Putamen (tissue), 1 donor: ENCODE data around the gene MED15.
"Not testable (repeated sequence)": the region's sequence is repeated elsewhere in the genome, so short reads cannot be mapped to it uniquely, and the experiment has no call there.

ENCODE experiments used
- DNase-seq: peaks from one replicate; pipeline ENCODE4 v3.0.0-alpha.2; 2016; ENCODE audit warnings: low spot score

The MED15 gene

DNA sequence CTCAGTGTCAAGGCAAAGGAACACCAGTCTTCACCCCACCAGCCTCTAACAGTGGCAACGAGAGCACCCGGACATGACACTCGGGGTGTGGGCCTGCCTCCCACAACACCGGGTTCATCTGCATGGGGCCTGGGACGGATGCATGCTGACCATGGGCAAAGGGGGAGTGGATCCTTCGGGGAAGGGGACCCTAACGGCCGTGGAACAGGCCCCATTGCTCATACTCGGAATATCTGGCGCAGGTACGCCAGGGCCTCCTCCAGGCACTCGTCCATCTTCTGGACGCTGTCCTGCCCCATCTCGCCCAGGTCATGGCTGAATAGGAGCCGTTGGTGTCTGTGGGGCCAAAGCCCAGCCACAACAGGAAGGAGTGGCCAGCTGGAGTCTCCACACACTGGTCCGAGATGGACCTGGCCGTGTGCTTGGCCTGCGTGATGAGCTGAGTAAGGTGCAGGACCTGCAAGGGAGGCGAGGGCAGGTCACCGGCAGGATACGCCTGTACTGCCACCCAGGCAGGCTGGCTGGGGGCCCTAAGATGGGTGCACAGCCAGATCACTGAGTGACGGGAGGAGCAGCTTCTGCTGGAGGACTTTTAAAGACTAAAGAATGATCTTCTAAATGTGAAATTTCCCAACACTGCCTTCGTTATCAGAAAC, 96.8 kb downstream of the MED15 start:
- no peak for DNase-seq

DNA sequence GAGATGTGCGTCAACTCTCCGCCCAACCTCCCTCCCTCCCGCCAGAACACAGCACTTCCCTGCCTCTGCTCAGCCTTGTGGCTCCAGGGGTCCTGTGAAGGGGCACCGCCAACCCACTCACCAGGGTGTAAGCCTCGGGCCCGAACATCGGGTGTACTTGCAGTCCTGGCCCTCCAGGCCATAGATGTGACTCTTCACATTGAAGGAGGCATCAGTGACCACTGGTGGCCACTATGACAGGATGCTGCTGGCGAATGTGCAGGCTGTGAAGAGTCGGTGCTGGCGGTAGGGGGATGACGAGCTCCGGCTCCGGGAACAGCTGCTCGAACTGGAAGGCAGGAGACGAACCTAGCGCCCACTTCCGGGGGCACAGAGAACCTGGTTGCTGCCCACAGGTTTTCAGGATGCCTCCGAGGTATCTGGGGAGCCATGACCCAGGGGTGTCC, 97.4 kb downstream of the MED15 start:
- no peak for DNase-seq

DNA sequence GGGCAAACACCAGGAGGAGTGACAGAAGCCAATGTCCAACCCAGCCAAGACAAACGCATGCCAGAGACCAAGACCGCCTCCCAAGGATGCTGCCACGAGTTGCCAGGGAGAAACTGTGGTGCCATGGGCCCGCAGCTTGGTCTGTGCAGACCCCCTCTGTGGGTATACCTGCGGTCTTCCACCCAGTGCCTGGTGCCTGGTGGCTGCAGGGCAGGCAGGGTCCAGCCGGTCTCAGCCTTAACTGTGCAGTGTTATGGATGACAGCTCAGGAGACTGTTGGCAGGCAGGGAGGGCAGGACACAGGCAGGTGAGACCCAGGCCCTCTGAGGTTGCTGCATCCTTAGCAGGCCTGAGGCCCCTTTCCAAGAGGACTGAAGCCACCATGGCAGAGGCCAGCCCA, 97.9 kb downstream of the MED15 start:
- DNase-seq = no peak

DNA sequence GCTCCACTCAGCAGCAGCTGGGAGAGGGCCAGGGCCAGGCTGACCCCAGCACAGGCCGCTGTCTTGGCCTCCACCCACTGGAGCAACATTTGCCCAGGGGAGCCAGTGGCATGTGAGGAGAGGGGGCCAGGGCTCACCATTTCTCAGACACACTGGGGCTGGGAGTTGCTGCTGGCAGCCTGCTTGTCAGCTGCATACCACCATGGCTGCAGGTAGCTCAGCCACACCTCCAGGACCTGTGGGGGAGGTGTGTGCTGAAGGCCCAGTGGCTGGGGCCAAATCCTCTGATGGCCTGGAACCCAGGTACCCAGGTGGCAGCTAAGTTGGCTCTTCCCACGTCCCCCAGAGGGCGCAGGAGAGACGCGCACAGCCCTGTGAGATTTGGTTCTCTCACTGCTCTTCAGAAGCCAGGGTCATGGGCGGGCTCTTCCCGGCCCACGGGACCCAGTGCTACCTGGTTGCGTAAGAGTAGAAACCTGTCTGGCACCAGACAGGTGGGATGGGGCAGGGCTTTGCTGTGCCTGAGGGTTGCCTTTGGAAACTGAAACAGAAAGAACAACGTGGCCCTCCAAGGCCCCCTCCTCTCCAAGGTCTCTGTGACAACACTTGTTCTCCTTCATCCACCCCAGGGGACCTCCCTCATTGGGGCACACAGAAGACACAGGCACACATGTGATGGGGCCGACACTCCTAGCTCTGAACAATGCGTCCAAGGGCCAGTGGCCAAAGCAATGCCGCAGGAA, 98.8 kb downstream of the MED15 start:
- peak; percentile 21 for DNase-seq

DNA sequence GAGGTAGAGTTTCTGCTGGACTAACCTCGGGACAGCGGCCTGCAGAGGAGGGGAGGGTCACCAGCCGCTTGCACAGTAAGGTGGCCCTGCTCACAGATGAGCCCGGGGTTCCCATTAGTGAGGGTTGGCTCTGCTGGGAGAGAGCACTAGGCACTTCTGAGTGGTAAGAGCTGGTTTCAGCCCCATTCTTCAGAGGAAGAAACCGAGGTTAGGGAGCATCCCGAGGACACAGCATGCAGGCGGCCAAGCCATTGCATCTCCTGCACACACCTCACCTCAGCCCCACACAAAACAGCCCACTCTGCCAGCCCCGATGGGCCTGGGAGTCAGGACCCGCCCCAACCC, 99.3 kb downstream of the MED15 start:
- DNase-seq = no peak

DNA sequence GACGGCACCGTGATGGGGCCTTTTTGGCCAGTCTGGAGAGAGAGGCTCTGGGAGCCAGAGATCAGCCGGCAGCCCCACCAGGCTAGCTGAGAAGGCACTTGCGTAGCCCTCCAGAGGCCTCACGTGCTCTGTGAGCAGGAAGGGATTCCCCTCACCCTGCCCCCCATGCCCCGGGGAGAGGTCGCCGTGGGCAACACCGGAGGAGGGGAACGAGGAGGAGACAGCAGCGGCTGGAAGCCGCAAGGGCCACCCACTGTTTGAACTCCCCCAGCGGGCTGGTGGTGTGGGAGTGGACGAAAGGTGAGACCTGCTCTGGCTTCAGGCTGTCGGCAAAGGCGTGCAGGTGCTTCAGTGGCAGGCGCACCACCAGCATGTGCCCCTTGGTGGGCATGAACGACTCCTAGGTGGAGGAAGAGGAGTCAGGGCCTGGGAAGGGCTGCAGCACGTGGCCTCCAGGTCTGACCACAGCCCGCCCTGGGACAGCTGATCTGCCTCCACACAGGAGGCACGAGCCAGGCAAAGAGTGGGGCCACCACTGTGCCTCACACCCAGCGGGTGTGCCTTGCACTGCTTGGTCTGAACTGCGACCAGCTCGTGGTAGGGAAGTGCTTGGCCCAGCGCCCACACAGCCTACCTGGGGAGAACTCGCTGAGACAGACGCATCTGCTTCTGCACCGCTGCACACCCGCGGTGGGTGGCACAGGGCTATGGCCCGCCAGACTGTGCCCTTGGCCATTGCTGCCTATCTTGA, 99.9 kb downstream of the MED15 start:
- DNase-seq = no peak

DNA sequence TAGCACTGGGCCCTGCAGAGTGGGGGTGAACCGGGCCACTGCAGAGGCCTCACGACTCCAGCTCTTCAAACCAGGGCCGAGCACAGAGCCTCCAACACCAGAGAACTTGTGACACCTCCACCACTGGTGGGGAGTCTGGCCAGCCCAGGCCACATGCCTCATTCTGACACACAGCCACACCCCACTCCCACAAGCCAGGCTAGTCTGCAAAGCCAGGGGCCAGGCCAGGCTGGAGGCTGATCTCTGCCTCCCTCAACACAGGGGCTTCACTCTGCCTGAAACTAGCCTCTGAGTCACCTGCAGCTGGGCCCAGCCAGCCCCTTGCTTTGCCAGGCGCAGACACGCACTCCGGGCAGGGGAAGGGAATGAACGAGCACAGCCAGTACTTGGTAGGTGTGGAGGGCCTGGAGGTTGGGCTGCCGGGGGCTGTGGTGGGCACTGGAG, 102.9 kb downstream of the MED15 start:
- DNase-seq = no peak

DNA sequence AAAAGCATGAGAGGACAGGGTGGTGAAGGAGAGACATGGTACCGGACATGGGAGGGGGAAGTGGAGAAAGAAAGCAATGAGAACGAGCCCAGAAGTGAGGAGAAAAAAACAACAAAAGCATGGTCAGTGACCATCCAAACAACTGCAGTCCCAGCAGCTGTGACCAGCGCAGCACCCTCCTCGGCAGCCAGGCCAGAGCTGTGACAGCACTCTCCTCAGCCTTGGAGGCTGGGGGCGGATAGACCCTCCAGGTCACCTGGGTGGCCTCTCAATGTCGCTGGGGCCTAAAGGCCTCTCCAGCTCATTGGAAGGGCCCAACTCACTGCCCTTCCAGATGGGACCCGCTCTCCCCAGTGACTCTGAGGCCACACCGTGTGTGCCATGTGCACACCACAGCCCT, 103.3 kb downstream of the MED15 start:
- no peak for DNase-seq

DNA sequence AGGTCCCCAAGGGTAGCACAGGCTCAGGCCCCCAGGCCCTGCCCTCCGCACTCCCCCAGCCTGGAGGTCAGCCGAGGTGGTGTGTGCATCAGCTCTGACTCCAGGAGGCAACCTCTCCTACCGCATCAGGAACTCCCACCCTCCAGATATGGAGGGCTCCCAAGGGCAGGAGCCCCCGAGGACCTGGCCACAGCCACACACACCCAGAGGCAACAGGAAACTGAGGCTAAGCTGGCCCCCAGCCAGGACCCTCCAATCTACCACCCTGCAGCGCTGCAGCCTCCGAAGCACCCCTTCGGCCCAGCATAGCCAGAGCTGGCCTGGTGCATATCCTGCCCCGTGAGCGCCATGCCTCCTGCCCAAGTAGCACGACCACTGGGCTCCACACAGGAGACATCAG, 104.0 kb downstream of the MED15 start:
- DNase-seq = no peak

DNA sequence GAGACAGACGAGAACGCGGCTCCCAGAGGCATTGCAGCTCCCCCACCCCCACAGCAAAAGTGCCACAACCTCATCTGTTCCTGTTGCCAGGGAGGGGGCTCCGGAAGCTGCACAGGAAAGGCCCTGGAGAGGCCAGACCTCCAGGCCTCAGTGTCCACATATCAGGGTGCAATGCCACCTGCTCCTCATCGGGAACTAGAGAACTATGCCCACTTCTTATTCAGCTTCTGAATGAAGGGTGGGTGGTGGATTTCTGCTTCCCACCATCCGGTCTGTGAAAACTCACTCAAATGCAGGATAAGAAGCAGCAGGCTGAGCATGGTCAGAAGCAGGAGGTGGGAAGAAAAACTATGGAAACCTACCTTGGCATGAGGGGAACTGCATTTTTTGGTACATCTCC, 105.9 kb downstream of the MED15 start:
- no peak for DNase-seq

DNA sequence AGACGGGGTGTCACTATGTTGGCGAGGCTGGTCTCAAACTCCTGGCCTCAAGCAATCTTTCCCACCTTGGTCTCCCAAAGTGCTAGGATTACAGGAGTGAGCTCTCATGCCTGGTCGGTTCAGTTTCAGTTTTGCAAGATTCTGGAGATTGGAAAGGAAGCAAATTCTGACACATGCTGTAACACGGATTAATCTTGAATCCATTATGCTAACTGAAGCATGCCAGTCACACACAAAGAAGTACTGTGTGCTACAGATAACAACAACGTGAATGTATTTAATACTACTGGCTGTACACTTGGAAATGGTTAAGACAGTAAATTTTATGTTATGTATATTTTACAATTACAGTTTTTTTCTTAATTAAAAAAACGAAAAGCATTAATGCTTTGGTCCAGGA, 107.6 kb downstream of the MED15 start:
- no peak for DNase-seq

DNA sequence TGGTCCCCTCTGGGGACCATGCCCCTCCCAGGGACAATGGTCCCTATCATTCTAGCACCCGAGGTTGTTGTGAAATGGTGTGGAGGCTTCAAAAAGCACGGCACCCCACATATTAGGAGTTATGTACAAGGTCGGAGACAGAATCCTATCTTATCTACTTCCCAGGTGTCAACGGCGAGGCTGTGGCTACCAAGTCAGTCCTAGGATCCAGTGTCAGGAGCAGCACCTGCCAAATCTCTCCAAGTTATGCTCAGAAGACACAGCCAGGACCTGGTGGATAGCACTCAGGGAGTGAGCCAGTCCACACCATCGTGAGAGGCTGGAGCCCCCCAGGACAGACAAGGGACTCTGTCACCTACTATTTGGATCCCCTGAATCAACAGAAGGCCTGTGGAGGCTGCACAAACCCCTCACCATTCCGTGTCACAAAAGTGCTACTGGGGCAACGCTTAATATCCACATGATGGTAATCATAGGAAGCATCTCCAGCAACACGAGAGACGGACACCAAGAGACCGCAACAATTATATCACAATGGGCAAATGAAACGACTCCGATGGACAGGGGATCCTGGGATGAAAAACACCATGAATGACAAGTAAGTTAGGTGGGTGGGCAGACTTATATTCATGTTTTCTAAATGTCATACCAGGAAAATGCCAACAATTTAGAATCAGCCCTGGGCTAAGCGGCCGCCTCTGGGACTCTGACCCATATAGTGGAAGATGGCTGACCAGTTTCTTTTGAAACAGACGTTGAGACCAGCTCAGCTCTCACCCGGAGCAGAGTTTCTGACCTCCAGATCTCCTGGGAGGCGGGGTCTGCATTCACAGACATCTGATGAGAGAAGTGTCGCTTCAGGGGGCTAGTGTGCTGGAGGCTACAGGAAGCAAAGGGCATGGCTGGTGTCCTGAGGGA, 108.4 kb downstream of the MED15 start:
- no peak for DNase-seq

DNA sequence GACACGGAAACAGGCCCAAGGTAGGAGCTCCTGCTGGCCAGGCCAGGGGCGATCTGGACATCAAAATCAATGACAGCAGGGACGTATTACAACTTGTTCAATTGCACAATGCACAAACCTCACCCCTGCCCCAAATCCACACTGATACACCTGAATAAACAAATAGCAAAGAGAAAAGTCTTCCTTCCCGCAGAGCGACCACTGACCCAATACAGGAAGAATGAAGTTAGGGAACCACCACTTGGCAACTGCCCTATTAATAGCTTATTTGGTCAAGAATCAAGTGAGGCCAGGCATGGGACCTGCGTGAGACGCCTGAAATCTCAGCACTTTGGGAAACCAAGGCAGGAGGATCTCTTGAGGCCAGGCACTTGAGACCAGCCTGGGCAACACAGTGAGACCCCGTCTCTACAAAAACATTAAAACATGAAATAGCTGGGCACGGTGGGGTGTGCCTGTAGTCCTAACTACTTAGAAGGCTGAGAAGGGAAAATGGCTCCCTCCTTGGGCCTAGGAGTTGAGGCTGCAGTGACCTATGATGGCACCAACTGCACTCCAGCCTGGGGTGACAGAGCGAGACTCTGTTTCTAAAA, 109.1 kb downstream of the MED15 start:
- no peak for DNase-seq

DNA sequence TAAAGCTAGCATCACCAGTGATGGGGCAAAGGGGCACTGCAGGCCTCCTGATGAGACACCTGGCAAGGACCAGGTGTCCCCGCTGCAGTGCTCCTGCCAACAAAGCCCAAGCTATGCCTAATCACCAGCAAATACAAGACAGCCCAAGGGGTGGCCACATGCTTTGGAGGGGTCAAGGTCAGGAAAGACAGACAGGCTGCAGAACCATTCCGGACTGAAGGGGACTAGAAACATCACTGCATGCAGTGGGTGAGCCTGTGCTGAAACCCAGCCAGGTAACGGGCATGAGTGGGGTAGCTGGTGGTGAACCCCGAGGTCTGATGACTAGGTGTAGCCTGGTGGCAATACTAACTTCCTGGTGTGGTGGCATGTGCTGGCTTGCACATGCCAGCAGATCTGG, 111.1 kb downstream of the MED15 start:
- no peak for DNase-seq

DNA sequence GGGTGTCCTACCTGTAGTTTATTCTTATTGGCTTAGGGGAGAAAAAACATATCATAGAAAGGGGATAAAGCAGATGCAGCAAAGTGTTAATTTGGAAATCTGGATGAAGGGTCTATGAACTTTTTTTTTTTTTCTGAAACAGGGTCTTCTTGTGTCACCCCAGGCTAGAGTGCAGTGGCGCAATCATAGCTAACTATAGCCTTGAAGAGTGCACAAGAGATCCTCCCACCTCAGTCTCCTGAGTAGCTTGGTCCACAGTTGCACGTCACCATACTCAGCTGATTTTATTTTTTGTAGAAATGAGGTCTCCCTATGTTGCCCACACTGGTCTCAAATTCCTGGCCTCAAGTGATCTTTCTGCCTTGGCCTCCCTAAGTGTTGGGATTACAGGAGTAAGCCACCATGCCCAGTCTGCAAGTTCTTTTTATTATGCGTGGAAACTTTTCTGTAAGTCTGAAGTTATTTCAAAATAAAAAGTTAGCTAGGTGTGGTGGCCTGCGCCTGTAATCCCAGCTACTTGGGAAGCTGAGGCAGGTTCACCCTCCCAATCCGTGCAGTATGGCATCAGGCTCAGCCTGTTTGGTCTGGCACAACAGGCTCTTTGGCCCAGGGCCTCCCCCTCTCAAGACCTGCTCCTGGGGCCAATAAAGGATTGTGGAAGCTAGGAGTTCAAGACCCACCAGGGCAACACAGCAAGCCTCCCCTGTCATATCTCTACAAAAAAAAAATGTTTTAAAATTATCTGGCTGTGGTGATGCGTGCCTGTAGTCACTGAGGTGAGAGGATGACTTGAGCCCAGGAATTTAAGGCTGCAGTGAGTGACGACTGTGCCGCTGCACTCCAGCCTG, 111.9 kb downstream of the MED15 start:
- DNase-seq = no peak

DNA sequence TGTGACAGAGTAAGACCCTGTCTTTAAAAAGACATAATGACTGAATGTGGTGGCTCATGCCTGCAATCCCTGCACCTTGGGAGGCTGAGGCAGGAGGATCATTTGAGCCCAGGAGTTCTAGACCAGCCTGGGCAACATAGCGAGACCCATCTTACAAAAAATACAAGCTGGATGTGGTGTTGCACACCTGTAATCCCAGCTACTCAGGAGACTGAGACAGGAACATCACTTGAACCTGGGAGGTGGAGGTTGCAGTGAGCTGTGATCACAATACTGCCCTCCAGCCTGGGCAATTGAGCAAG, 112.4 kb downstream of the MED15 start:
- DNase-seq = not testable (repeated sequence)

DNA sequence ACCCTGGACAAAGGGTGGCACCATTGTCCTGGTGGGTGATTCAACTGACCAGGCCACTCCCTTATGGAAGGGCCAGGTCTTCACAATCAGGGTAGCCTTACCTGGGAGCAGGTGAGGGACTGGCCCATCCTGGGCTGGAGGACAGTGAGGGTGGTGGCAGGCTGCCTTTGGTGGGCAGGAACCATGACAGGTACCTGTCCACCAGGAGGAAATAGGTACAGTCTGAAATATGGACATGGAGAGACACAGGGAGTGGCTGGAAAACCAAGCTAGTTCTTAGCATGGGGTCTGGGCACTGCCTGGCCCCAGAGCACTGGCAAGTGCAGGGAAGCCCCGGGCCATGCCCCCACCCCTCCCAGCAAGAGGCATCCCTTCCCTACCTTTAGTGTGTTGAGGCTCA, 113.8 kb downstream of the MED15 start:
- DNase-seq = no peak

DNA sequence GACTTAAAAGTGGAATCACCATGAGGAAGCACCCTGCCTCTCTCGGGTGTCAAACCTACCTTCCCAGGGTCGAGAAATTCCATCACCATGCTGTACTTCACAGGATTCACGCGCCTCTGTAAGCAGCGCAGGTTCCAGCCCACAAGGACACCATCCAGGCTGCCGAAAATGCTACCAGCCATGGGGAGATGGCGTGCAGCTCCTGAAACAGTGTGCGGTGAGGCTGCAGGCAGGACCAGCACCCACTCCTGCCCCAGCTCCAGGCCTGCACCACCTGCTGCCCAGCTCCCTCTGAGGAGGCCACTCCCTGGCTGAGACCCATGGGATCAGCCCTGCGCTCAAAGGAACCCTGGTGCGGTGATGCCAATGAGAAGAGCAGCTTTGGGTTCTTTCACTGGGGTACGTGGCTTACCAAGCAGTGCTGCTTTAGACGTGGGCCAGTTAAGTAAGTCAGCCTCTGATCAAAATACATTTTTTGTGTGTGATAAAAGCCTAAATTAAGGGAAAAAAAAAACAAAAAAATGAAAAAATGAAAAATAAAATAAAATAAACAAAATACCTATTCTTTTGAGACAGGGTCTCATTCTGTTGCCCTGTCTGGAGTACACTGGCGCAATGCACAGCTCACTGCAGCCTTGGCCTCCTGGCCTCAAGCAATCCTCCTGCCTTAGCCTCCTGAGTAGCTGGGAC, 115.4 kb downstream of the MED15 start:
- no peak for DNase-seq

DNA sequence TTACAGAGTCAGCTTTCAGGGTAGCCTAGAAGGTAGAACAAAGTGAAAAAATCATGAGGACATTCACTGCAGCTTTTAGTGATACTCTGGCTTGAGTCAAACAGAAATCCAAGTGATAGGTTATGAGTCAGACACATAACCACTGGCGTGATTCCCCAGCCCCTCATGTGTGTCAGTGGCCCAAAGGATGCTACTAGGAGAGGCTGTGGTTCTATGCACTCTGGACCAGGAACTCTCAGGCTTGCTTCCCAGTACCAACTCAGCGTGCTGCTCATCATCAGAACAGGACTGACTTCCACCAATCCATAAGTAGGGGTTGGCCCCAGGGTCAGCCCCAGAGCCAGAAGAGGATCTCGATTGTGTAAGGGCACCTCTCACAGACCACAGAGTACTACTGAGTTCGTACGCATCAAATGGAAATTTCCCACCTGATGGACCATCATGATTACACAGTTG, 116.8 kb downstream of the MED15 start:
- no peak for DNase-seq

DNA sequence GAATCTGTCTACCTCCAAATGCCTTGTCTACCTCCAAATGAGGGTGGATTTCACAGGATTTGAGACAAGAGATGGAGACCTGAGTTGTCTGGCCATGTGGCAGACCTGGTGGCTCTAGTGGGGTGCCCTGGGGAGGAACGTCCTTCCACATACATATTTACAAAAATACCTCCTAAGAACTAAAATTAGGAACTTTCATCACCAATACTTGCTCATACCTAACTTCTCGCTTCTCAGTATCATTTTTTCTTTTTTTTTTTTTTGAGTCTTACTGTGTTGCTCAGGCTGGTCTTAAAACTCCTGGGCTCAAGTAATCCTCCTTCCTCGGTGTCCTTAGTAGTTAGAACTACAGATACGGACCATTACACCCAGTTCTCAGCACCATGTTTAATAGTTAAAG, 117.9 kb downstream of the MED15 start:
- DNase-seq = no peak
